DMS 273 (cell line): ENCODE data around the gene DDI1.

Experiments used
- DNase-seq: peaks from one replicate; lab custom pipeline; 2025; ENCODE audit not compliant: unreplicated experiment; lab: John Stamatoyannopoulos, UW

DDI1 gene

GRCh38 chr11:104036588-104036987, at the start of gene DDI1:
Gene DDI1 (plus strand): TSS chr11:104036640. CDS start chr11:104036823, 183 bp downstream.
- no peak for DNase-seq

DNA sequence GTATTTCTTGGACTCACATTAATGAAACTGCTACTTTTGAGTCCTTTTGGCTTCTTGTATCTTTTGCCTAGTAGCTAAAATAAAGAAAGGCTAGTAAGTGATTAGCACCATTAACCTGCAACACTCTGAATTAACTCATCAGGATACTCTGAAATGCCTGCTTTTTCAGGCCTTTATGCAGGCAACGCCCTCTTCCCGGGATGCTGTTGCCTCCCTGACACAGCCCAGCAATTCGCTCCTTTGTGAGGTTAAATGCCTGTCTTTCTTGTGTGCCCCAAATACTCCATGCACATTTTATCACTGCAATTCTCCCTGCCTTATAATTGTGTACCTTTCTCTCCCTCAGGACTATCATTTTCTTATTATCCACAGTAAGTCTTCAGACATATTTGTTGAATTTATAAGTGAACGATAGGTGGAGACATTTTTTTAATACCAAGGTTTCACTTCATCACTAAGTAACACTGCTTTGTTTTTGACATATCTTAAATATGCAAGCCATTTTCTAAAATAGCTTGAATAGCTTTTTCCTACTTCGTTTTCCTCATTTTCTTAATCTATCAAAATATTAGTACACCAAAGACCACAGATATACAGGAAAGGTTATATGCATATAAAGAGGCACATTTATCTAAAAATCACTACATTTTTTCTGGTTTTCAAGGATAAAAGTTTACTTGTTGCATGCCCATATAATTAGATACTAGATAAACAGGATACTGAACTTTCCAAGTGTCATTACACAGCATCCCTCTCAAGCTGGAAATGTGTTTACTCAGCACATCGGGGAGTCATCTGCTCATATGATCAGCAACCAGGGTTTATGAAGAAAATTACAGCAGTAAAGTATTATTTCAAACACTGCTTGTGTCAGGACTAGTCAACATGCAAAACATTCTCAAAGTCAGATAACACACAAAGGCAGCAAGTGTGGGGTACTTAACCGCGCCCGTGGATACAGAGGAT, 48.5 kb upstream of the DDI1 start:
- DNase-seq, result no peak

DNA sequence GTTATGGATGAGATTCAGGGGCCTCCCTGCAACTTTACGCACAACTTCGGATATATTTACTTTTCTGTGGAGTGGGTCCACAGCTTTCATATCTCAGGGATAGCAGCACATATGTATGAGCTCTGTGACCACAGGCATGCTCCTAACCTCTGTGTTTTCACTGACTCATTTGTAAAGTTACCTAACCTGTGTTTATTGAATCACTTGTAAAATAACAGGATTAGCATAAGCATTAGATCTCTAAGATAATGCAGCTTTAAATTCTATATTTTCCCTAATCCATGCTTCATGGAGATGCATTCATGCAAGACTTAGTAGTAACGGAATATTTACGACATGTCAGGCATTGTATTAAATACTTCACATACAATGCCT, 47.9 kb upstream of the DDI1 start:
- no peak for DNase-seq

DNA sequence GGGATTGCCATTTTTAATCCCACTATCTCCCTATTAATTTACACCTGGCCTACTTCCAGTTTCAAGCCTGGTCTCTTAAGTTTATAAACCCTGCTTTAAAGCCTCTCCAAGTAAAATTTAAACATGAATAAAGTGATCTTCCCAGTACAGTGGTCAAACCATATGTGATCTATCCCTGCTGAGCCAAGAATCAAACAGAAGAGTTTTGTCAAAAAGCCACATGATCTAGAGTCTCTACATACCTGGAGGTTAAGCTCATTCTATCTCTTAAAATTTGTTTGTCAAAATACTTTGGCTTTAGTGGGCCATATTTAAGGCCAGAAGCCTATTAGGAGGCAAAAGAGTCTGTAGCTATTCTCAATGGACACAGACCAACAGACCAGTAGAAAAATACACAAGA, 42.9 kb upstream of the DDI1 start:
- DNase-seq, result no peak

- DNase-seq, result no peak
Measured at GRCh38 chr11:103994094-103994493, 42.3 kb upstream of the DDI1 start.

- DNase-seq, result no peak
Measured at GRCh38 chr11:103994518-103994917, 41.9 kb upstream of the DDI1 start.

GRCh38 chr11:103995896-103996295, 40.5 kb upstream of the DDI1 start:
- no peak for DNase-seq

DNA sequence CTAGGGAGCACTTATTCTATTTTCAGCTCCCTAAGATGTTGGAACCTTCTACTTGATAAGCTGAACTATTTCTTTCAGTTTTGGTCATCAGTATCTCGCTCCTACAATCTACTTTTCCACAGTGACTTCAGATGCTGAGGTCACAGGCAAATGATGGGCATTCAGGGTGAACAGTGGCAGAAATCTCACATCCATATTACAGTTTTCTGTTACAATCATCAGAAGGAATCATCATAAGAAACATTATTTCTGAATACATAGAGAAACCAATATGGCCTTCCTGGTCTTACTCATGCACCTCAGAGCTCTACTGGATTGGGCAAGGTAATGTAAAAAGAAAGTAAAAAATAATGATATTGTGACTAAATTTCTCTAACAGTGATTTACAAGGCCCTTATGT, 39.4 kb upstream of the DDI1 start:
- DNase-seq, result no peak

DNA sequence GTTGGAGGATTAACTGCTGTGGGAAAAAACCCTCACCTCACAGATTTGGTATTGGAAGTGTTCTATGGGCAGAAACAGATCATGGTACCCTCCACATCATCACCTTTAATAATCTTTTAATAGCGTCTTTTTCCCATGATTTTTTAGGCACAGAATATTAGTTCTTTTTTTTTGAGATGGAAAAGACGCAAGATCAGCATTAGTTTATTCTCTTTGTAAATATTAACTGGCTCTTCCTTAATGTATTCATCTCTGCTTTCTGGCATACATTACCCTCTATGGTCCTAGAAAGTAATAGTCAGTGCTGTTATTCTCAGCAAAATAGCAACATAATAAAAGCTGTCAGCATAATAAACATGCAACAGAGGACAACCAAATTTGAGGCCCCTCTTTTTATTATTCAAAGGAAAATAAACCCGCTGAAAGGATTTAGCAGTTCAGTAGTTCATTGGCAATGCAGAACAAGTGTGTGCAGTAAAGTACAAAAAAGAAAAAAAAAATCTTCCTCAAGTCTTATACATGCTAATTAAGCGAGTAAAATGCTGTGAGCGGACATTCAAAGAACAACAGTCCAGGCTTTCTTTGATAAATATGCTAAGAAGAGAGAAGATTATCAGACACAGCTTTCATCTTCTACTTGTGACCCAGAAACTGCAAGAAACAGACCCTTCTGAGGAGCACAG, 37.5 kb upstream of the DDI1 start:
- no peak for DNase-seq

DNA sequence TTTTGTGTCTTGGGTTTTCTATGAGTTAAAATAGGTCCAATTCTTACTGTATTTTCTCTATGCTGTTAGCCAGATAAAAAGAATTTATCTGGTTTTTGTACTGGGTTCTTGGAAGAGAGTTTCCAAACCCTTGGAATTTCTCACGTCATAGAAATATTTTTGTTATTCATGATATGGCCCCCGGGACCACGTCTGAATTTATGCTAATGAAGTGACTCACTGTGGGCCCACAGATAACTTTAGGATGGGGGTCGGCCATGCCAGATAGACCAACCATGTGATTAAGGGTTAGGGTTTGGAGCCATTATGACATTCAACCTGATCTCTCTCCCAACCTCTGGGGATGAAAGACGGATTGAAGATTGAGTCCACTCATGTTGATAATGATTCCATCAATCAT, 35.6 kb upstream of the DDI1 start:
- no peak for DNase-seq

DNA sequence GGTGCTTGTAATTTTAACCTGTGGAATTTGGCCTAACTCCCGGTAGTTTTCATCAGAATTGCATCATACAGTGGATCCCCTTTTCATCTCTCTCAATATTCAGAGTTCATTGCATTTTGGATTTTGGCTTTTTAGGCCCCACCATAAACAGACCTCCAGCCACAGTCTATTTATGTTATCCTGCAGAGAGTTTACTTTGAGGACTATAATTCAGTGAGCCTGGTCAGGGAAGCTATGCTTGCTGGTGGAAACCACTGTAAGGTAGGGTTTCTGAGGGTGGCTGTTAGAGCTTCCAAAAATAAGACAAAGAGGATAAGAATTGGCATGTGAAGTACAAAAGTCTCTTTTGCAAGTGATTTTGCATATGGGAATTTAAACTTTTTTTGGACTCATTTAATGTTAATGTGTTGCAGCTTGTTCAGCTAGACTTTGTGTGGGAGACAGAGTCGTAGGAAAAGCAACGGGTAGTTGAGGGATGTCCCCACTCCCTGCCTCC, 34.8 kb upstream of the DDI1 start:
- no peak for DNase-seq

DNA sequence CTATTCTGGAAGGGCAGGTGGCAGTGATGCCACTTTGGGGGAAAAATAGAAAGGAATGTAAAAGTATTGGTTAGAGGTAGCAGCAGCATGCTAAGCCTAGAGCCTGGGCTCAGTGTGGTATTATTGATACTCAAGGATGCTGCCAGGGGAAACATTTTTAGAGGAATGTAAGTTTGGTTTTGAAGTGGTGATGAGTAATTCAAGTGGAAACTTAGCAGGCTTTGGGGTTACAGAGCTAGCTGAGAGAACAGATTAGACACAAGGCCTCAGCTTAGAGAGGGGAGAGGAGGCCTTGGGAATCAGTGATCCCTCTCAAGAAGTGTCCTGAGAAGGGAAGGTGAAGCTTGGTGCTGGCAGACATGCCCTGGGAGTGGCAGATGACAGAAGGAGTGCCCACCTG, 32.9 kb upstream of the DDI1 start:
- DNase-seq, result no peak

DNA sequence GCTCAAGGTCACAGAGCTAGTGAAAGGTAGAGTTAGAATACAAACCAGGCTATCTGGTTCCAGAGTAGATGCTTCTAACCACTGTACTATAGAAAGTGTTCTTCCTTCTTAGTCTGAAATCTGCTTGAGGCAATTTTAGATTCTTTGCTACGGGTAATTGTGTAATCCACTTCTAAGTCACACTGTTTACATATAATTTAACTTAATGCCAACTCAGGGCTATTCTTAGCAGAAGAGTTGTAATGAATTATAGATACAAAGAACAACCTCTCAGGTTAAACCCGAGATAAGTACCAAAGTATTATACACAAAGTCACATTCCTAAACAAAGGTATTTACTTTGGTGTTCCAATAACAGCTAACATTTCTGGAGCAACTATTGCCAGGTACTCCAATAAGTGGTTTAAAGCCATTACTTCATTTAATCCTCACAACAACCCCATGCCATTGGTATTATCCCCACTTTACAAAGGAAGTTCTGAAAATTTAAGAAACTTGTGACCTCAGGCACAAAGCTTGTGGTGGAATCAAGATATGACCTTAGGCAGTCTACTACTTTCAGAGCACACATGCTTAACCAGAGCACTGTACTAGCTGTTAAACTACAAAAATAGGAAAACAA, 31.1 kb upstream of the DDI1 start:
- DNase-seq, result no peak

DNA sequence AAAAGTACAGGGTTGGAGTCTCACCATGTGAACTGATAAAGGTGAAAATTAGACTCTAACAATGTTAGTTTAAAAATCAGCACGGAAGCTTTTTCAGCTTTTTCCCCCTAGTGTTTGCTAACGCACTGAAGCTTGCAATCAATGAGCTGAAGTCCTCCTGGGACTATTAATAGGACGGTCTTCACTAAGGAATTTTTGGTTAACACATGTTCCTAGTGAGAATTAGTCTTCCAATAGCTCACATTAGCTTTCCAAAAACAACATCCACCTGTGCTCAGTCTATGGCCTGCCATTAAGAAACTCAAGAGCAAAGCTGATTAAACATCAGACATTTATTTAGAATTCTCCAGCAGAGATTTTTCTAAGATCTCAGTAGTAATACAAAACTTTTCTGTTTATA, 26.7 kb upstream of the DDI1 start:
- no peak for DNase-seq

GRCh38 chr11:104011044-104011443, 25.4 kb upstream of the DDI1 start:
- no peak for DNase-seq

DNA sequence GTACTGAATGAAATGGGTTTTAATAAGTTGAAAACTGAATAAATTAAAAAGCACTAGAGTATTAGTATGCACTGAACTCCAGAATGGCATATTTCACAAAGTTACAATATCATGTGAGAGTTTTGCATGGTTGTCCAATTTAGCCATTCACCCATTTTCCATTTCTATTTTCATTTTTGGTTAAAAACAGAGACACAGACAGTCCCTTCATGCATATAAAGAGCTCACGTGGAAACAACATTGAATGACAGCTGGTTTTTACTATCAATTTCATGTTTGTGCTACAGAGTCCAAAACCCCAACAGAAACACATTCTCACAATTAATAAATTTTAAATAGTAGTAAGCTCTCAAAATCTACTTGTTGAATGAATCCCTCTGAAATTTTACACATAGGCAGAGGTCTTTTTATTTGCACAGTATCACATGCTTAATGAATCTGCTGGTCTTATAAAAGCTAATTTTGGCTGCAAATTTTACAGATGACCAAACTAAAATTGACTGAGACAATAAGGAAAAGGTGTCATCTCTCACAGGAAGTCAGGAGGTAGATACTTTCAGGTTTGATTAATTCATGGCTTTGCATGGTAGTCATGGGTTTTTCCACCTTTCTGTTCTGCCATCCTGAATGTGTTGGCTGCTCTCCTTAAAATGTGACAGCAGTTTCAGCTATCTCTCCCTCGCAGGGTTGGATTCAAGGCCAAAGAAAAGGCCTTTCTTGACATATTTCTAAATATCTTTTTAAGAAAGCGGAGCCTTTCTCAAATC, 20.6 kb upstream of the DDI1 start:
- no peak for DNase-seq

- no peak for DNase-seq
Measured at GRCh38 chr11:104024572-104024971, 11.9 kb upstream of the DDI1 start.

DNA sequence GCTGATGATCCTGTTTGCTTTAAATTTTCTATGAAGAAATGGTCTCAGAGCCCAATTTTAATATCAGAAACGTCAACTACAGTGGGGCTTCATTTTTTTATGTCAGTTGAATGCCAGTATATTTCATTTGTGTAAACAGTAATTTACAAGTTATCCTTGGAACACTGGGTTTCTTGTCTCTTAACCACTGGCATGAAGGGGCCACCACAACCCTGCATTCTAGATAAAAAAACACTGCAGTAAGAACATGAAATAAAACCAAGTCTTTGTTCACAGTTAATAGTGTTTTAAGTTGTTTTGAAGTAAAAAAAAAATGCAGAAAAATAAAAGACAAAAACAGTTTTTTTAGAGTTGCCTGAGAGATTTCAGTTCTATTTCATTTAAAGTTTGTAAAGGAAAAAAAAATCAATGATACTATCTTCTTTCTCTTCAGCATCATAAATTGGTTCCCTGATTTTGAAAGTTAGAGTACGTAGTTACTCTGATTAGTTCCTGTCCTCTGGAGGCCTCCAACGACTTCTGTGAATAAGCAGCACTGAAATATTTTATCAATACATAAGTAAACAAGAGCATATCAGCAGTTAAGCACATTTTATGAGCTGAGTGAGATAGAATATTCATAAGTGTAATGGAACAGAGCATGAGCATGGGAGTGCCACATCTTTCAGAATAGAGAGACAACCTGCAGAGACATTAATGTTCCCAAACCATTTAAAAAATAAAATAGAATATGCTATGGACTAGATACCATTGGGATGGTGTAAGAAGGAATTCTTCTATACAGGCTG, 7.8 kb upstream of the DDI1 start:
- DNase-seq, result no peak

DNA sequence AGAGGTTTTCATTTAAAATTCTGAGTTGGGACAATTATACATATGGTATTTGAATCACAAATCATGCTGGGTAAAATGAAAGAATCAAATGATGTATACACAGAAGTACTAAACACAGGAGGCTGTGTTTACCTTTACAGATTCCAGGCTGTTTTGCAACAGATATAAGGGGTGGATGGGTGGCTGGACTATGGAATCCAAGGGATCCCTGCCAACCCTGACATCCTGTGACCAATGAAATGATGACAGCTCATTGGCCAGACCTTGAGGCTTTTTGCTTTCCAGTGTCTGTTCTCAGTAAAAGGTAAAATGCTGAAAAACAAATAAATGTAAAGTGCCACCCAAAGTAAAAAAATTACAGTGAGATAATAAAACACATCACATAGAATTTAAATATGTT, 3.3 kb upstream of the DDI1 start:
- no peak for DNase-seq

DNA sequence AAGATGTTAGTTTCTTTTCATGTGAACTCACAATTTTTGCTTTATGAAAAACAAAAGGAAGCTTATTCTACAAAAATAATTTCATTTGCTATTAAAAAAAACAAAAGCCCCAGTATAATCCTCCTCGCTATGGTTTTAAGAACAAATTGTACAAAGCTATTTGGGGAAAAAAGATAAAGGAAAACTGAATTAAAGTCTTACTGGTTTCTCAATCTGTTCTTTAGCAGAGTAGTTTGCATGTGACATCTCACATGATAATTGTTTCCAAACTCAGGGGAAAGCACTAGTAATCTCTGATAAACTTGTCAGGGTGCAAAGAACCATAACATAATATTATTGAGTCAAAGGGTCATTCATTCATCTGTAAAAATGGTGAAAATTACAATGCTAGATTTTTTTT, 2.9 kb upstream of the DDI1 start:
- DNase-seq, result no peak
